Left ventricle myocardium inferior (tissue), 1 donor: ENCODE measurements around the gene PKN2. TPM values are rescaled to one million over a fixed set of nuclear protein-coding genes. Genes with fewer than 3 reads are reported as not detected.

Source experiments
- DNase-seq: peaks from one replicate; pipeline ENCODE4 v3.0.0-alpha.2; 2020
- H3K27ac ChIP-seq: fragments of 200-600 bp; replicated peaks from 2 replicates; pipeline ENCODE4 v1.8.0; 2021
- H3K27me3 ChIP-seq: fragments of 200-600 bp; 2 replicates; pipeline ENCODE4 v1.8.0; 2021; ENCODE audit warnings: low read depth
- H3K36me3 ChIP-seq: fragments of 200-600 bp; 2 replicates; pipeline ENCODE4 v1.8.0; 2021
- H3K4me1 ChIP-seq: fragments of 200-600 bp; 2 replicates; pipeline ENCODE4 v1.8.0; 2021
- H3K4me3 ChIP-seq: fragments of 200-600 bp; 2 replicates; pipeline ENCODE4 v1.8.0; 2021; ENCODE audit warnings: mild to moderate bottlenecking, moderate library complexity
- H3K9me3 ChIP-seq: fragments of 200-600 bp; replicated peaks from 2 replicates; pipeline ENCODE4 v1.8.0; 2021
- intact Hi-C: fragments of 100-400 bp; cut with micrococcal nuclease; formaldehyde crosslinking; loops from one replicate; pipeline ENCODE4 v1.11.0; 2022
- total RNA-seq: library from RNA; stranded (reverse); fragmentation: NEBNext Ultra II Directional; extraction: Animal tissue kit (Norgen Biotek cat#: 25700); gene quantifications from one replicate; pipeline ENCODE4 v1.2.1, GENCODE V29; 2021
- TF ChIP-seq, protein P1 (sequence below): fragments of 200-600 bp; IDR thresholded peaks from 2 replicates; pipeline ENCODE4 v1.8.0; 2021; ENCODE audit warnings: antibody characterized with exemption, mild to moderate bottlenecking, borderline replicate concordance
- donor health status: DM: no; HTN: yes; CAD: no; lungs with severe emphysema.

Gene PKN2
- total RNA-seq, 1 donor from 2014 or later = 28.2 TPM

DNA sequence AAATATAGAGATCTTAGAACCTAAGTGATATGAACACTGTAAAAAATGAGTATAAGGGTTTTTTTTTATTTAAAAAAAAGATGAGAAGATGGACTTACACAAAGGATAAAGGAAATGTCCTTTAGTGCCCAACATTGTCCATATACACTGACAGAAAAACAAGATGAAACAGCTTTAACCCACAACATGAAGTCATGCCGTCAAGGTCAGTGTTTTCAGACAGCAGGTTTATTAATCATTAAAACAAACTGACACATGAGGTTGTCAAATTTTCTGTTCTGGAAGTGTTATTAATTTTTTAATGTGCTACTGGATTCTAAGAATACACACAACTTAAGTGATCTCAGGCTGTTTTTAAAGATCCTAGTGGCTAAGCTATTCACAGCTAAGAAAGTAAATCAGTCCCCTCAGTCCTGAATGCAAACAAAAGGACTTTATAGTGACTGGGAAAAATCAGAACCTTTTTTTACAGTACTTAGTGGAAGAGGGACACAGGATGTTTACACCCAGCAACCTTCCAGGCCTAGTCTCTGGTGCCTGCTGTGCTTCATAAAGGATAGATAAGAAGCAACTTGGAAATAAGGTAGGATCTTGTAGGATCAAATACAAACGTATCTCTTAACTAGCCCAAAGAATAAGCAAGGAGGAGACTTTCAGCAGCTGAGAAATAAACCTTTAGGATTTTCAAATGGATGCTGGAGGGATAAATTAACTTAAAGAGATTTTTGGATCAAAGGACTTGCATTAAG is 21.9 kb upstream of the PKN2 start:
- TF ChIP-seq, protein P1, sequence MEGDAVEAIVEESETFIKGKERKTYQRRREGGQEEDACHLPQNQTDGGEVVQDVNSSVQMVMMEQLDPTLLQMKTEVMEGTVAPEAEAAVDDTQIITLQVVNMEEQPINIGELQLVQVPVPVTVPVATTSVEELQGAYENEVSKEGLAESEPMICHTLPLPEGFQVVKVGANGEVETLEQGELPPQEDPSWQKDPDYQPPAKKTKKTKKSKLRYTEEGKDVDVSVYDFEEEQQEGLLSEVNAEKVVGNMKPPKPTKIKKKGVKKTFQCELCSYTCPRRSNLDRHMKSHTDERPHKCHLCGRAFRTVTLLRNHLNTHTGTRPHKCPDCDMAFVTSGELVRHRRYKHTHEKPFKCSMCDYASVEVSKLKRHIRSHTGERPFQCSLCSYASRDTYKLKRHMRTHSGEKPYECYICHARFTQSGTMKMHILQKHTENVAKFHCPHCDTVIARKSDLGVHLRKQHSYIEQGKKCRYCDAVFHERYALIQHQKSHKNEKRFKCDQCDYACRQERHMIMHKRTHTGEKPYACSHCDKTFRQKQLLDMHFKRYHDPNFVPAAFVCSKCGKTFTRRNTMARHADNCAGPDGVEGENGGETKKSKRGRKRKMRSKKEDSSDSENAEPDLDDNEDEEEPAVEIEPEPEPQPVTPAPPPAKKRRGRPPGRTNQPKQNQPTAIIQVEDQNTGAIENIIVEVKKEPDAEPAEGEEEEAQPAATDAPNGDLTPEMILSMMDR = no peak
- H3K36me3 ChIP-seq = no peaks in the 10 kb centered on the region

DNA sequence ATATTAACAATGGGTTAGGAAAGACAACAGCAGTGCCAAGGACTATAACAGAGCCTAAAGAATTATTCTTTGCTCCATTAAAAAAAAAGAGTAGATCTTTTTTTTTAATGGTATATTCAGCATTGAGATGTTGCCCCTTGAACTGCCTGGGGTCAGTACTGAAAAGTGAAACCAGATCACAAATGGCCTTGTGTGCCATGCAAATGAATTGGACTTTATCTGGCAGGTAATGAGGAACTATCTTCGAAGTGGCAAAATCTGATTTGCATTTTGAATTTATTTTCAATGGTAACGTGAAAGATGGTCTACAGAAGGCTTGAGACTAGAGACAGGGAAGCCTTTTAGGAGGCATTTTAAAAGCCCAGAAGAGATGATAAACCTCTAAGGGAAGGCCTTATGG is 21.4 kb upstream of the PKN2 start:
- no peaks in the 10 kb centered on the region for H3K27me3 ChIP-seq
- H3K27ac ChIP-seq = no peak overlapping the region
- TF ChIP-seq, protein P1 = no peak
- H3K4me3 ChIP-seq = no peak overlapping the region
- H3K4me1 ChIP-seq = no peaks in the 10 kb centered on the region
- no peak for DNase-seq
- no peaks in the 10 kb centered on the region for H3K36me3 ChIP-seq
- intact Hi-C loops = no loop called here
- H3K9me3 ChIP-seq = no peaks in the 10 kb centered on the region

More for the DNA sequence above, 21.9 kb upstream of the PKN2 start:
- H3K27ac ChIP-seq = no peak overlapping the region
- no peak overlapping the region for H3K4me3 ChIP-seq
- H3K4me1 ChIP-seq = no peaks in the 10 kb centered on the region
- DNase-seq = no peak
- no peaks in the 10 kb centered on the region for H3K27me3 ChIP-seq
- intact Hi-C loops = no loop called here
- no peaks in the 10 kb centered on the region for H3K9me3 ChIP-seq

DNA sequence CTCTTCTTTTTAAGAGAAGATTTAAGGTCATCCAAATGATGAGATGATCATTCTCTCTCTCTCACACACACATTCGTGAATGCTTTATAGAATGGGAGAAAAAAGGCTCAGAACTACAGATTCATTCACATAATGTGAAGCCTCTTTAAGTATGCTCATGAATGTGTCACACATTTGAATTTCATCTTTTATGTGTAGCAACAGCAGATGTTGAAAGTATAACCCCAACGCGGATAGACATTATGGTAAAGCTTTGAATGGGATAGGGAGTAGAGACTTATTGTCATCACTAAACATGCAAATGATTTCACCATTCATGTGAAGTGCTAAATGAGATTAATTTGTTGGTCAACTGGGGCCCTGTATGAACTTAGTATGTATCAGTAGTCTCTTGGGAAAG is 15.7 kb upstream of the PKN2 start:
- TF ChIP-seq, protein P1 = no peak
- no peaks in the 10 kb centered on the region for H3K27me3 ChIP-seq
- H3K9me3 ChIP-seq = no peaks in the 10 kb centered on the region
- no peak overlapping the region for H3K27ac ChIP-seq
- H3K36me3 ChIP-seq = no peaks in the 10 kb centered on the region
- no peaks in the 10 kb centered on the region for H3K4me1 ChIP-seq
- H3K4me3 ChIP-seq = no peak overlapping the region
- intact Hi-C loops = no loop called here
- DNase-seq = no peak

DNA sequence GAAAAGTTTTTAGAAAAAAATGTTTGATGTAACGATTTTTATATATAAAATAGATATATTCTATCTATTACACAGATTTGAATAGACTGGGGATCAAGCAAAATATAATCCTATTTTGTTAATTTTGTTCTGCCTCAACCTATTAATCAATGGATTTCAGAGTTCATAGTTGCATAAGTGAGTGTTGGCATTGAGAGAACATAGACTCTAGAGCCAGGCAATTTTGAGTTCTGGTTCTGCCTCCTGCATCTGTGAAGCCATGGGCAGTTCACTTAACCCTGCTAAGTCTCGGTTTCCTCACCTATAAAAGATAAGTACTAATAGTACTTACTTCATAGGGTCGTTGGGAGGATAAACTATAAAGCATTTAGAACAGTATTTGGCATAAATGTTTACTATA is 13.6 kb upstream of the PKN2 start:
- TF ChIP-seq, protein P1 = no peak
- no peak overlapping the region for H3K27ac ChIP-seq
- DNase-seq = no peak
- H3K4me3 ChIP-seq = no peak overlapping the region
- H3K9me3 ChIP-seq = no peaks in the 10 kb centered on the region
- no peaks in the 10 kb centered on the region for H3K27me3 ChIP-seq
- no peaks in the 10 kb centered on the region for H3K4me1 ChIP-seq
- intact Hi-C loops = no loop called here
- H3K36me3 ChIP-seq = no peaks in the 10 kb centered on the region

DNA sequence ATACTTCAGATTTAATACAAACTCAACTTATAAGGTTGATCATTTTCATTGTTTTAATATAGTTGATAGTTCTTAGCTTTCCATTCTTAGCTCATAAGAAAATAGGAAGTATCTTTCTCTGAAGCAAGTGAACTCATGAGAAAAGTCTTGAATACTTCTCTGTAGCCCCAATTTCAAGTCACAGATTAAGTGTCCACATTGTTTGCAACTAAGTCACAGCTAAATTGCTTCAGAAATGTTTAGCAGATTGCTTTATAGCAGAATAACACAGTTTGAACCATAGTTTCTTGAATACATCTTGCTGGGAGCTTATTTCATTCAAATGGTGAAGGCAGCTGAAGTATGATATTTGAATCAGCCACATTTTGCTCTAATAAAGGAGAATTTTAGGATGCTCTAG is 10.6 kb upstream of the PKN2 start:
- H3K4me3 ChIP-seq = no peak overlapping the region
- no peaks in the 10 kb centered on the region for H3K36me3 ChIP-seq
- H3K27me3 ChIP-seq = no peaks in the 10 kb centered on the region
- H3K4me1 ChIP-seq = no peaks in the 10 kb centered on the region
- no peaks in the 10 kb centered on the region for H3K9me3 ChIP-seq
- intact Hi-C loops = no loop called here
- H3K27ac ChIP-seq = no peak overlapping the region
- no peak for DNase-seq
- TF ChIP-seq, protein P1 = no peak
